IMR-90 (cell line): ENCODE data around the gene DNAJB5. TPM values are rescaled to one million over a fixed set of nuclear protein-coding genes. Genes with fewer than 3 reads are reported as not detected.

Source experiments
- ATAC-seq: fragments of 200-7000 bp; cut with Tn5 transposase; 2 replicates; pipeline ENCODE4 v1.9.1; 2020; ENCODE audit warnings: low read depth, mild to moderate bottlenecking, moderate library complexity
- BruUV-seq: library from RNA; stranded (reverse); fragments of 400-500 nt; replicated peaks from 2 replicates; lab custom pipeline; 2021; lab: Mats Ljungman, UMichigan
- CTCF ChIA-PET: fragments of 300-600 bp; formaldehyde crosslinking; extraction: SDS; loops from one replicate; lab custom pipeline; 2021; ENCODE audit warnings: antibody characterized with exemption; lab: Yijun Ruan, JAX
- POLR2A ChIA-PET: fragments of 300-600 bp; sonication (Branson Sonifier 250); formaldehyde crosslinking; loops from one replicate; lab custom pipeline; 2022; ENCODE audit warnings: antibody characterized with exemption; ENCODE audit not compliant: unreplicated experiment; lab: Charles Lee
- DNase-seq: peaks from one replicate; pipeline ENCODE4 v3.0.0; 2013
- H2AFZ ChIP-seq: replicated peaks from 2 replicates; pipeline ENCODE3; 2013; ENCODE audit warnings: low read length, mild to moderate bottlenecking; ENCODE audit not compliant: poor library complexity
- H2AK5ac ChIP-seq: 2 replicates; pipeline ENCODE4 v1.6.1; 2013; ENCODE audit warnings: low read depth, low read length, inconsistent platforms
- H2AK9ac ChIP-seq: replicated peaks from 2 replicates; pipeline ENCODE3; 2013; ENCODE audit warnings: mild to moderate bottlenecking, low read depth, low read length, moderate library complexity; ENCODE audit not compliant: poor library complexity
- H2BK120ac ChIP-seq: 2 replicates; pipeline ENCODE4 v1.6.1; 2013; ENCODE audit warnings: low read depth, low read length, inconsistent platforms
- H2BK15ac ChIP-seq: 3 replicates; pipeline ENCODE4 v1.6.1; 2013; ENCODE audit warnings: low read depth, low read length, inconsistent platforms
- H2BK20ac ChIP-seq: 2 replicates; pipeline ENCODE4 v1.6.1; 2013; ENCODE audit warnings: low read depth, mild to moderate bottlenecking, inconsistent platforms, low read length, moderate library complexity
- H2BK5ac ChIP-seq: 2 replicates; pipeline ENCODE4 v1.6.1; 2013; ENCODE audit warnings: mild to moderate bottlenecking, low read depth, low read length, inconsistent platforms; ENCODE audit not compliant: poor library complexity, severe bottlenecking
- H3K14ac ChIP-seq: replicated peaks from 2 replicates; pipeline ENCODE4 v1.6.1; 2013; ENCODE audit warnings: low read depth, low read length, inconsistent platforms
- H3K18ac ChIP-seq: 2 replicates; pipeline ENCODE4 v1.6.1; 2013; ENCODE audit warnings: low read depth, low read length, control low read depth
- H3K23ac ChIP-seq: 2 replicates; pipeline ENCODE4 v1.6.1; 2013; ENCODE audit warnings: low read depth, low read length, inconsistent platforms
- H3K27ac ChIP-seq: 2 replicates; pipeline ENCODE4 v1.5.1; 2013; ENCODE audit warnings: mild to moderate bottlenecking, control low read depth, low read length; ENCODE audit not compliant: insufficient read depth
- H3K27me3 ChIP-seq: 2 replicates; pipeline ENCODE4 v1.6.1; 2013; ENCODE audit warnings: low read length; ENCODE audit not compliant: control insufficient read depth, insufficient read depth
- H3K36me3 ChIP-seq: 2 replicates; pipeline ENCODE4 v1.6.1; 2013; ENCODE audit warnings: low read length, mixed read lengths; ENCODE audit not compliant: control insufficient read depth, insufficient read depth
- H3K4ac ChIP-seq: 2 replicates; pipeline ENCODE4 v1.6.1; 2013; ENCODE audit warnings: low read depth, low read length, inconsistent platforms
- H3K4me1 ChIP-seq: 2 replicates; pipeline ENCODE4 v1.6.1; 2013; ENCODE audit warnings: low read length, mixed read lengths; ENCODE audit not compliant: control insufficient read depth, insufficient read depth
- H3K4me2 ChIP-seq: 2 replicates; pipeline ENCODE4 v1.6.1; 2013; ENCODE audit warnings: low read depth, mild to moderate bottlenecking, control low read depth, low read length, moderate library complexity
- H3K4me3 ChIP-seq: 2 replicates; pipeline ENCODE4 v1.5.1; 2013; ENCODE audit warnings: low read depth, mild to moderate bottlenecking, control low read depth, low read length, moderate library complexity; ENCODE audit not compliant: insufficient read depth
- H3K56ac ChIP-seq: 2 replicates; pipeline ENCODE4 v1.6.1; 2013; ENCODE audit warnings: low read length, inconsistent platforms; ENCODE audit not compliant: insufficient read depth; ENCODE audit errors: extremely low read depth
- H3K79me1 ChIP-seq, 2 experiments: 2 replicates each; pipeline ENCODE4 v1.6.1; 2013; ENCODE audit warnings: low read length in 2 of 2, inconsistent platforms in 1 of 2, low read depth in 1 of 2
- H3K9ac ChIP-seq: 2 replicates; pipeline ENCODE4 v1.6.1; 2013; ENCODE audit warnings: low read depth, low read length, control low read depth
- H3K9me1 ChIP-seq: 2 replicates; pipeline ENCODE4 v1.6.1; 2013; ENCODE audit warnings: low read length, inconsistent platforms; ENCODE audit not compliant: insufficient read depth
- H3K9me3 ChIP-seq: 2 replicates; pipeline ENCODE4 v1.6.1; 2013; ENCODE audit warnings: low read length; ENCODE audit not compliant: control insufficient read depth, insufficient read depth
- H4K20me1 ChIP-seq: 2 replicates; pipeline ENCODE4 v1.6.1; 2013; ENCODE audit warnings: low read length, inconsistent platforms; ENCODE audit not compliant: insufficient read depth
- H4K5ac ChIP-seq: 2 replicates; pipeline ENCODE4 v1.6.1; 2013; ENCODE audit warnings: mild to moderate bottlenecking, low read depth, low read length, control low read depth
- H4K8ac ChIP-seq, 2 experiments: 2 replicates each; pipeline ENCODE4 v1.6.1; 2013; ENCODE audit warnings: low read depth in 2 of 2, low read length in 2 of 2, control low read depth in 1 of 2, inconsistent platforms in 1 of 2
- H4K91ac ChIP-seq: 2 replicates; pipeline ENCODE4 v1.6.1; 2013; ENCODE audit warnings: low read depth, low read length, inconsistent platforms; ENCODE audit not compliant: insufficient read depth
- BHLHE40 ChIP-seq: fragments of 150-350 bp; IDR thresholded peaks from 2 replicates; pipeline ENCODE4 v1.6.1; 2016; ENCODE audit warnings: mild to moderate bottlenecking, low read depth, low read length
- CEBPB ChIP-seq: IDR thresholded peaks from 2 replicates; pipeline ENCODE4 v1.6.1; 2012; ENCODE audit warnings: low read depth, low read length, improper control_type of control experiment
- CHD1 ChIP-seq: IDR thresholded peaks from 2 replicates; pipeline ENCODE4 v1.6.1; 2012; ENCODE audit warnings: low read depth, low read length, improper control_type of control experiment
- CTCF ChIP-seq: conservative IDR thresholded peaks from 2 replicates; pipeline ENCODE4 v1.5.1; 2012; ENCODE audit warnings: mild to moderate bottlenecking, low read depth, low read length, improper control_type of control experiment
- ELK1 ChIP-seq: fragments of 150-350 bp; IDR thresholded peaks from 2 replicates; pipeline ENCODE4 v1.6.1; 2016; ENCODE audit warnings: low read depth, mild to moderate bottlenecking, low read length, moderate library complexity, borderline replicate concordance
- FOS ChIP-seq: fragments of 150-350 bp; IDR thresholded peaks from 2 replicates; pipeline ENCODE4 v1.6.1; 2016; ENCODE audit warnings: low read depth, low read length
- MAFK ChIP-seq: IDR thresholded peaks from 2 replicates; pipeline ENCODE4 v1.6.1; 2012; ENCODE audit warnings: low read depth, low read length, improper control_type of control experiment
- MAZ ChIP-seq: IDR thresholded peaks from 2 replicates; pipeline ENCODE4 v1.6.1; 2012; ENCODE audit warnings: low read depth, mild to moderate bottlenecking, low read length, improper control_type of control experiment, moderate library complexity, borderline replicate concordance
- MXI1 ChIP-seq: IDR thresholded peaks from 2 replicates; pipeline ENCODE4 v1.6.1; 2012; ENCODE audit warnings: low read depth, mild to moderate bottlenecking, low read length, moderate library complexity, borderline replicate concordance
- NFE2L2 ChIP-seq: fragments of 150-350 bp; IDR thresholded peaks from 2 replicates; pipeline ENCODE4 v1.6.1; 2016; ENCODE audit warnings: low read depth, mild to moderate bottlenecking, low read length
- POLR2A ChIP-seq: IDR thresholded peaks from 2 replicates; pipeline ENCODE4 v1.6.1; 2012; ENCODE audit warnings: mild to moderate bottlenecking, low read depth, low read length
- RAD21 ChIP-seq: IDR thresholded peaks from 2 replicates; pipeline ENCODE4 v1.6.1; 2012; ENCODE audit warnings: low read length, improper control_type of control experiment
- RCOR1 ChIP-seq: IDR thresholded peaks from 2 replicates; pipeline ENCODE4 v1.6.1; 2012; ENCODE audit warnings: mild to moderate bottlenecking, low read length, improper control_type of control experiment; ENCODE audit not compliant: insufficient replicate concordance
- RFX5 ChIP-seq: IDR thresholded peaks from 2 replicates; pipeline ENCODE4 v1.8.0; 2012; ENCODE audit warnings: low read depth, mild to moderate bottlenecking, low read length, moderate library complexity
- SMC3 ChIP-seq: fragments of 150-350 bp; IDR thresholded peaks from 2 replicates; pipeline ENCODE4 v1.6.1; 2016; ENCODE audit warnings: low read depth, mild to moderate bottlenecking, antibody characterized with exemption, low read length, moderate library complexity
- whole genome bisulfite sequencing, 2 experiments: methylation state at CpG; one replicate each; pipeline versions ENCODE4 v1.1.5 to v1.1.7; 2013; ENCODE audit warnings: missing lambda C conversion rate in 2 of 2; ENCODE audit not compliant: insufficient read length in 1 of 2; ENCODE audit errors: extremely low coverage in 2 of 2; 5-methylcytosine and 5-hydroxymethylcytosine counted together
- dilution Hi-C: fragments of 300-500 bp; cut with HindIII; formaldehyde crosslinking; loops from one replicate; pipeline ENCODE4 v1.14.3; 2018; ENCODE audit warnings: low sequenced_read_pairs; ENCODE audit not compliant: unreplicated experiment
- in situ Hi-C: fragments of 300-500 bp; cut with MboI; formaldehyde crosslinking; loops from 3 replicates; pipeline ENCODE4 v1.14.3; 2019; ENCODE audit warnings: low sequenced_read_pairs, inconsistent platforms, mixed read lengths
- intact Hi-C: fragments of 100-400 bp; cut with micrococcal nuclease; formaldehyde crosslinking; loops from 2 replicates; pipeline ENCODE4 v1.10.0; 2022
- polyA plus RNA-seq, 3 experiments: library from polyadenylated mRNA; depleted of rRNA; stranded (reverse); fragments of >200 nt; gene quantifications; 2 replicates each; pipeline ENCODE4 v1.2.3, GENCODE V29; 2012; ENCODE audit warnings: low replicate concordance in 1 of 3
- total RNA-seq: library from RNA; depleted of rRNA; stranded (reverse); fragments of >200 nt; gene quantifications from 2 replicates; pipeline ENCODE4 v1.2.3, GENCODE V29; 2012
- TF ChIP-seq, protein P1 (sequence below): fragments of 150-350 bp; IDR thresholded peaks from 2 replicates; pipeline ENCODE4 v1.6.1; 2017; ENCODE audit warnings: mild to moderate bottlenecking, antibody characterized with exemption, low read length, low read depth

Gene DNAJB5
- total and polyA plus RNA-seq, 2 of the 4 experiments (the other 2 are of a cell fraction) = 11.4 to 14.9 TPM

- POLR2A ChIA-PET = no interaction called here
- DNase-seq (no peak), ATAC-seq (no peak)
- no peak overlapping the region for H2BK20ac ChIP-seq
- no peak overlapping the region for H2AFZ ChIP-seq
- H4K91ac ChIP-seq = no peak overlapping the region
- intact Hi-C loops (no loop called here), in situ Hi-C loops (no loop called here), dilution Hi-C loops (no loop called here)
- CTCF ChIA-PET = interaction anchor here (0.6 to 1.5 kb wide), 4 partner anchors 18 to 385 kb away, joined by 3 to 8 read pairs (median 4); no protein-coding TSS in a partner anchor
- no peak overlapping the region for H3K23ac ChIP-seq
- H3K14ac ChIP-seq = no peak overlapping the region
- TF ChIP-seq CTCF (no peak), MXI1 (no peak), RFX5 (no peak), FOS (no peak), RCOR1 (no peak), NFE2L2 (no peak), BHLHE40 (no peak), POLR2A (no peak), MAFK (no peak), SMC3 (no peak), CHD1 (no peak), RAD21 (no peak), CEBPB (no peak), MAZ (no peak), ELK1 (no peak)
- TF ChIP-seq, protein P1, sequence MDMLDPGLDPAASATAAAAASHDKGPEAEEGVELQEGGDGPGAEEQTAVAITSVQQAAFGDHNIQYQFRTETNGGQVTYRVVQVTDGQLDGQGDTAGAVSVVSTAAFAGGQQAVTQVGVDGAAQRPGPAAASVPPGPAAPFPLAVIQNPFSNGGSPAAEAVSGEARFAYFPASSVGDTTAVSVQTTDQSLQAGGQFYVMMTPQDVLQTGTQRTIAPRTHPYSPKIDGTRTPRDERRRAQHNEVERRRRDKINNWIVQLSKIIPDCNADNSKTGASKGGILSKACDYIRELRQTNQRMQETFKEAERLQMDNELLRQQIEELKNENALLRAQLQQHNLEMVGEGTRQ = no peak
- no peak overlapping the region for H4K5ac ChIP-seq
- H3K36me3 ChIP-seq = no peaks in the 10 kb centered on the region; the same call in 1 of the 2 replicates
- H2BK5ac ChIP-seq = no peak overlapping the region
- H3K4me2 ChIP-seq = no peak overlapping the region
- H3K4me1 ChIP-seq = peaks cover 4% of the 10 kb centered on the region
- no peak overlapping the region for H3K9ac ChIP-seq
- H3K4me3 ChIP-seq = no peak overlapping the region
- H3K56ac ChIP-seq = no peak overlapping the region
- H2BK120ac ChIP-seq = no peak overlapping the region
- H4K8ac ChIP-seq = no peak overlapping the region
- H3K9me3 ChIP-seq = no peaks in the 10 kb centered on the region
- no peaks in the 10 kb centered on the region for H3K79me1 ChIP-seq
- WGBS, 2 experiments = 100% methylated on average over 2 of the region's 2 CpGs; no CpG with 5 or more reads in 1 of the 2 experiments
- no peak overlapping the region for H3K27ac ChIP-seq
- 0 out of 2 replicates have a peak, but pooled peaks cover 5% of the 10 kb centered on the region for H3K9me1 ChIP-seq
- no peak overlapping the region for H3K4ac ChIP-seq
- no peaks in the 10 kb centered on the region for H3K27me3 ChIP-seq
- no peak overlapping the region for H2BK15ac ChIP-seq
- H4K20me1 ChIP-seq = no peaks in the 10 kb centered on the region
- H3K18ac ChIP-seq = no peak overlapping the region
- no peak overlapping the region for H2AK9ac ChIP-seq
- BruUV-seq = no TSS peak
- H2AK5ac ChIP-seq = no peak overlapping the region
Observed at GRCh38 chr9:35033101-35033500, 43.6 kb downstream of the DNAJB5 start.
